ENCODE data around the gene MRPL37. TPM values are rescaled to one million over a fixed set of nuclear protein-coding genes. Genes with fewer than 3 reads are reported as not detected.
A peak's percentile ranks its signal among the peaks of the same experiment; 100 is the strongest.

Gene MRPL37
- total and polyA plus RNA-seq, 2 donors (not counting 3 experiments of a cell fraction or from before 2014, with no cell fraction given), result 45.0 to 109 TPM

DNA sequence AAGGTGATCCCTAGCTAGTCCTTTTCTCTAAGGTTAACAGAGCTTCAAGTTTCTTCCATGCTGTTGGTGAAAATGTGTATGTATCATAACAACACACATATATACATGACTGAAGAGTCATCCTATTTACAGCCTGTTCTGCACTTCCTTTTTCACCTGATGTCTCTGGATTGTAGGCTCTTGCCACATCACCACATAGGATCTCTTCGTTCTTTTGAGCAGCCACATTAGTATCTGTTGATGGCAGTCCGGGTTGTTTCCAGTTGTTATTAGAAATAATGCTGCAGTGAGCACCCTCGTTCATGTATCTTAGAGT, 19.7 kb downstream of the MRPL37 start:
- no peaks in the 10 kb centered on the region for H3K79me2 ChIP-seq (ENCODE audit: control insufficient read depth, insufficient read depth, low read length)
- BruUV-seq (replicated peaks), result no TSS peak
- H2AFZ ChIP-seq (ENCODE audit: low read depth, low read length), result no peak overlapping the region
- intact Hi-C loops (cut with micrococcal nuclease), result no loop called here
- no peaks in the 10 kb centered on the region for H3K9me3 ChIP-seq (replicated peaks; ENCODE audit: control insufficient read depth, insufficient read depth, low read length)
- H3K9me1 ChIP-seq (replicated peaks; ENCODE audit: control insufficient read depth, extremely low read depth, insufficient read depth, low read length), result no peaks in the 10 kb centered on the region
- no peak overlapping the region for H3K9ac ChIP-seq (replicated peaks; ENCODE audit: extremely low read depth, insufficient read depth, low read length)
- DNase-seq (ENCODE audit: low read depth, low spot score), result no peak
- no peak overlapping the region for H3K4me3 ChIP-seq (replicated peaks in 1 of 3; ENCODE audit: insufficient read depth in 1 of 3, low read depth in 1 of 3, low read length in 3 of 3)
- dilution Hi-C loops (cut with MboI; ENCODE audit: extremely low pct_ligation_motif_present, low sequenced_read_pairs), result no loop called here
- no peak overlapping the region for H3K27ac ChIP-seq (ENCODE audit: insufficient read depth, low read depth, low read length)
- POLR2A ChIA-PET, result no interaction called here
- CTCF ChIA-PET, result interaction anchor here (1.0 to 3.3 kb wide), 6 partner anchors 10 to 270 kb away, joined by 3 to 26 read pairs (median 6); no protein-coding TSS in a partner anchor
- peaks cover 3% of the 10 kb centered on the region for H3K4me1 ChIP-seq (ENCODE audit: control insufficient read depth, extremely low read depth, insufficient read depth, low read length)
- no peaks in the 10 kb centered on the region for H4K20me1 ChIP-seq (replicated peaks; ENCODE audit: control insufficient read depth, extremely low read depth, insufficient read depth, low read length)
- no peak for FAIRE-seq
- no peaks in the 10 kb centered on the region for H3K27me3 ChIP-seq (ENCODE audit: control insufficient read depth in 2 of 2, insufficient read depth in 2 of 2, low read length in 2 of 2)
- no peak for TF ChIP-seq MAX (IDR thresholded peaks at IDR 0.05; ENCODE audit: insufficient read depth, insufficient read length)
- TF ChIP-seq FOS (IDR thresholded peaks at IDR 0.05; ENCODE audit: borderline replicate concordance, insufficient read depth, low read length), result no peak
- no peak for TF ChIP-seq POLR2AphosphoS5 (IDR thresholded peaks at IDR 0.05; ENCODE audit: insufficient read depth, low read depth, low read length)
- no peak for TF ChIP-seq EZH2 (IDR thresholded peaks at IDR 0.05; ENCODE audit: borderline replicate concordance, low read depth, low read length, severe bottlenecking)
- H3K36me3 ChIP-seq (ENCODE audit: control insufficient read depth in 2 of 2, extremely low read depth in 1 of 2, insufficient read depth in 2 of 2, low read length in 2 of 2), result peaks cover 6 to 31% of the 10 kb centered on the region in 2 experiments
- H3K4me2 ChIP-seq (ENCODE audit: insufficient read depth, low read length), result no peak overlapping the region

DNA sequence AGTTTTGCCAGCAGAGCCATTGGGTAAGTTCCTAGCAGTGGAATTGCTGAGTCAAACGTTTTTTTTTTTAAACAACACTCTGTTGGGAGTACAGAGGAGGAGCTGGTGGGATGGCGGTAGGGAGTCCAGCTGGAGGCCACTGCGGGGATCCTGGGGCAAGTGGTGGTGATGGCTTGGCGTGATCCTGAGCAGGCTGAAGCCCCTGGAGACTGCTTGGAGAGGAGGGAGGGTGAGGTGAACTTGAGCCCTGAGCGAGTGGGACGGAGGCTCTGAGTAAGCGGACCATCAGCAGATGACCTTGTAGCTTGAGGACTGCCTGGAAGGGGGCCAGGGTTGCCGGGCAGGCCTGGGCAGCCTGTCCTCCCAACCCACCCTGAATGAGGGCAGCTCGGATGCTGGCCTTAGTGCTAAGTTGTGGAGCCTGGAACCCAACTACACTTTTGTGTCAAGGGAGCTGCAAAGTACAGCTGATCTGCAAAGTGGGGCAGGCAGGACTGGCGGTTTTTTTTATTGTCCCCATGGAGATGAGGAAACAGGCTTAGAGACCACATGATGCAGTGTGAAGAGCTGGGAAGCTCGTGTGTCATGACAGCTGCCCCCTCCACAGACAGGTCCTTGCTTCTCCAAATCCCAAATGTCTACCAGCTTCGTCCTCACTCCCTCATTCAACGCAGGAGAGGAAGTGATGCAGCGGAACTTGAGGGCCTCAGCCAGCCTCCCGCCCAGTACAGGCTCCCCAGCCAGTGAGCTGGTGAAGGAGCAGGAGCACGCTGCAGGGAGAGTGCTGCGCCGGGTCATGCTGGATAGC, 20.2 kb downstream of the MRPL37 start:
- intact Hi-C loops (cut with micrococcal nuclease) (no loop called here), dilution Hi-C loops (cut with MboI; ENCODE audit: extremely low pct_ligation_motif_present, low sequenced_read_pairs) (no loop called here)
- Histone ChIP-seq H3K27ac (ENCODE audit: insufficient read depth, low read depth, low read length) (no peak overlapping the region), H3K4me1 (ENCODE audit: control insufficient read depth, extremely low read depth, insufficient read depth, low read length) (peaks cover 3% of the 10 kb centered on the region), H3K4me2 (ENCODE audit: insufficient read depth, low read length) (no peak overlapping the region), H3K9me1 (replicated peaks; ENCODE audit: control insufficient read depth, extremely low read depth, insufficient read depth, low read length) (no peaks in the 10 kb centered on the region), H2AFZ (ENCODE audit: low read depth, low read length) (no peak overlapping the region), H3K27me3 (ENCODE audit: control insufficient read depth in 2 of 2, insufficient read depth in 2 of 2, low read length in 2 of 2) (no peaks in the 10 kb centered on the region), H3K9ac (replicated peaks; ENCODE audit: extremely low read depth, insufficient read depth, low read length) (no peak overlapping the region), H3K4me3 (replicated peaks in 1 of 3; ENCODE audit: insufficient read depth in 1 of 3, low read depth in 1 of 3, low read length in 3 of 3) (no peak overlapping the region), H3K9me3 (replicated peaks; ENCODE audit: control insufficient read depth, insufficient read depth, low read length) (no peaks in the 10 kb centered on the region), H4K20me1 (replicated peaks; ENCODE audit: control insufficient read depth, extremely low read depth, insufficient read depth, low read length) (no peaks in the 10 kb centered on the region), H3K79me2 (ENCODE audit: control insufficient read depth, insufficient read depth, low read length) (no peaks in the 10 kb centered on the region), H3K36me3 (ENCODE audit: control insufficient read depth in 2 of 2, extremely low read depth in 1 of 2, insufficient read depth in 2 of 2, low read length in 2 of 2) (peaks cover 2 to 27% of the 10 kb centered on the region in 2 experiments)
- ChIA-PET POLR2A (no interaction called here), CTCF (interaction anchor here (0.7 to 3.3 kb wide), 9 partner anchors 9 to 269 kb away, joined by 3 to 26 read pairs (median 3); no protein-coding TSS in a partner anchor)
- no TSS peak for BruUV-seq (replicated peaks)
- TF ChIP-seq MYC (IDR thresholded peaks at IDR 0.05; ENCODE audit: low read depth, low read length) (no peak), EZH2 (IDR thresholded peaks at IDR 0.05; ENCODE audit: borderline replicate concordance, low read depth, low read length, severe bottlenecking) (no peak), POLR2AphosphoS5 (IDR thresholded peaks at IDR 0.05; ENCODE audit: insufficient read depth, low read depth, low read length) (peak; percentile 18), GATA2 (IDR thresholded peaks at IDR 0.05; ENCODE audit: insufficient read depth, insufficient read length, low read depth, low read length) (no peak), FOS (IDR thresholded peaks at IDR 0.05; ENCODE audit: borderline replicate concordance, insufficient read depth, low read length) (no peak)
- DNase-seq (ENCODE audit: low read depth, low spot score) (no peak), FAIRE-seq (no peak)

Data from endothelial cell of umbilical vein (primary cell).